ENCODE results near the gene MACF1.

GRCh38 chr1:39446986-39447567 is 242.6 kb downstream of the MACF1 start:
- TF ChIP-seq CTCF (conservative IDR thresholded peaks at IDR 0.05) (no peak), EZH2 (IDR thresholded peaks at IDR 0.05; ENCODE audit: low read depth) (no peak)

All from PC-9 (cell line).